HFFc6 (cell line): ENCODE data around the gene CKM. TPM values are rescaled to one million over a fixed set of nuclear protein-coding genes. Genes with fewer than 3 reads are reported as not detected.

Source experiments
- DNase-seq: peaks from one replicate; pipeline ENCODE4 v3.0.0-alpha.2; 2018
- H3K27ac Mint-ChIP-seq: 2 replicates; pipeline ENCODE4 v1.8.0; 2020; ENCODE audit warnings: mild to moderate bottlenecking, mixed read lengths
- H3K27me3 Mint-ChIP-seq: 2 replicates; pipeline ENCODE4 v1.8.0; 2021; ENCODE audit warnings: mild to moderate bottlenecking, moderate library complexity, mixed read lengths; ENCODE audit not compliant: insufficient read depth
- H3K36me3 Mint-ChIP-seq: 2 replicates; pipeline ENCODE4 v1.8.0; 2021; ENCODE audit warnings: low read depth, mixed read lengths
- H3K4me1 Mint-ChIP-seq: 2 replicates; pipeline ENCODE4 v1.8.0; 2020; ENCODE audit warnings: low read depth, mixed read lengths
- H3K4me3 Mint-ChIP-seq: 2 replicates; pipeline ENCODE4 v1.8.0; 2020; ENCODE audit warnings: mild to moderate bottlenecking, moderate library complexity, mixed read lengths
- H3K9me3 Mint-ChIP-seq: 2 replicates; pipeline ENCODE4 v1.8.0; 2020; ENCODE audit warnings: mild to moderate bottlenecking, mixed read lengths
- total RNA-seq, 6 experiments: library from RNA; stranded (reverse); fragmentation: NEBNext Ultra II Directional; extraction: Animal tissue kit (Norgen Biotek cat#: 25700); gene quantifications; 2 replicates in 1 of 6; 3 replicates in 5 of 6; pipeline ENCODE4 v1.2.3, GENCODE V29; 2021
- TF ChIP-seq, protein P1 (sequence below): fragments of 200-600 bp; sonication (generic); IDR thresholded peaks from 2 replicates; pipeline ENCODE4 v1.5.0; 2021; ENCODE audit warnings: antibody characterized with exemption, mild to moderate bottlenecking

Gene CKM
- total RNA-seq, 6 experiments from 2014 or later: not detected

DNA sequence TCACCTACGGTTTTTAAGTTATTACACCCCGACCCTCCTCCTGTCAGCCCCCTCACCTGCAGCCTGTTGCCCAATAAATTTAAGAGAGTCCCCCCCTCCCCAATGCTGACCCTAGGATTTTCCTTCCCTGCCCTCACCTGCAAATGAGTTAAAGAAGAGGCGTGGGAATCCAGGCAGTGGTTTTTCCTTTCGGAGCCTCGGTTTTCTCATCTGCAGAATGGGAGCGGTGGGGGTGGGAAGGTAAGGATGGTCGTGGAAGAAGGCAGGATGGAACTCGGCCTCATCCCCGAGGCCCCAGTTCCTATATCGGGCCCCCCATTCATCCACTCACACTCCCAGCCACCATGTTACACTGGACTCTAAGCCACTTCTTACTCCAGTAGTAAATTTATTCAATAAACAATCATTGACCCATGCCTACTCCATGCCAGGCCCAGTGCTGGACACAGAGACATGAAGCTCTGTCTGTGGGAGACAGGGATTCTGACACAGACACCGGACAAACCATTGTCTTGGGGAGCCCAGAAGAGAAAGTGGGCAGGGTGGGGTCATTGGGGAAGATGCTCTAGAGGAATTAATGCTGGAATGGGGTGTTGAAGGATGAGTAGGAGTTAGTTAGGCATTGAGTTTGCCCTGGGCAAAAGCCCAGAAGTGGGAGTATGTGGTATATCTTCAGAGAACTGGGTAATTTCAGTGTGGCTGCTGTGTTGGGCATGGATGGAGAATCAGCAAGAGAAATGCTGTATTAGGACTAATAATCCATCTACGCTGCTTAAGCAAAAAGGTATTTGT lies 19.2 kb downstream of the CKM start:
- no peak for DNase-seq
- TF ChIP-seq, protein P1, sequence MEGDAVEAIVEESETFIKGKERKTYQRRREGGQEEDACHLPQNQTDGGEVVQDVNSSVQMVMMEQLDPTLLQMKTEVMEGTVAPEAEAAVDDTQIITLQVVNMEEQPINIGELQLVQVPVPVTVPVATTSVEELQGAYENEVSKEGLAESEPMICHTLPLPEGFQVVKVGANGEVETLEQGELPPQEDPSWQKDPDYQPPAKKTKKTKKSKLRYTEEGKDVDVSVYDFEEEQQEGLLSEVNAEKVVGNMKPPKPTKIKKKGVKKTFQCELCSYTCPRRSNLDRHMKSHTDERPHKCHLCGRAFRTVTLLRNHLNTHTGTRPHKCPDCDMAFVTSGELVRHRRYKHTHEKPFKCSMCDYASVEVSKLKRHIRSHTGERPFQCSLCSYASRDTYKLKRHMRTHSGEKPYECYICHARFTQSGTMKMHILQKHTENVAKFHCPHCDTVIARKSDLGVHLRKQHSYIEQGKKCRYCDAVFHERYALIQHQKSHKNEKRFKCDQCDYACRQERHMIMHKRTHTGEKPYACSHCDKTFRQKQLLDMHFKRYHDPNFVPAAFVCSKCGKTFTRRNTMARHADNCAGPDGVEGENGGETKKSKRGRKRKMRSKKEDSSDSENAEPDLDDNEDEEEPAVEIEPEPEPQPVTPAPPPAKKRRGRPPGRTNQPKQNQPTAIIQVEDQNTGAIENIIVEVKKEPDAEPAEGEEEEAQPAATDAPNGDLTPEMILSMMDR: no peak
- Mint-ChIP-seq H3K36me3 (peaks cover 29% of the 10 kb centered on the region), H3K27me3 (peaks cover 9% of the 10 kb centered on the region), H3K9me3 (peaks cover 4% of the 10 kb centered on the region; the same call in 1 of the 2 replicates), H3K27ac (no peak overlapping the region), H3K4me1 (peaks cover 10% of the 10 kb centered on the region), H3K4me3 (no peak overlapping the region)

DNA sequence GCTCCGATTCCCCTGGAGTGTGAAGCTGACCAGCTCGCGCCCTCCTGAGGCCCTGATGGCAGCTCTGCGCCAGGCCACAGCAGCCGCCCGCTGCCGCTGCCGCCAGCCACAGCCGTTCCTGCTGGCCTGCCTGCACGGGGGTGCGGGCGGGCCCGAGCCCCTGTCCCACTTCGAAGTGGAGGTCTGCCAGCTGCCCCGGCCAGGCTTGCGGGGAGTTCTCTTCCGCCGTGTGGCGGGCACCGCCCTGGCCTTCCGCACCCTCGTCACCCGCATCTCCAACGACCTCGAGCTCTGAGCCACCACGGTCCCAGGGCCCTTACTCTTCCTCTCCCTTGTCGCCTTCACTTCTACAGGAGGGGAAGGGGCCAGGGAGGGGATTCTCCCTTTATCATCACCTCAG lies 20.3 kb downstream of the CKM start:
- DNase-seq: no peak
- H3K9me3 Mint-ChIP-seq: peaks cover 4% of the 10 kb centered on the region; the same call in 1 of the 2 replicates
- TF ChIP-seq, protein P1: no peak
- no peak overlapping the region for H3K27ac Mint-ChIP-seq
- peaks cover 9% of the 10 kb centered on the region for H3K27me3 Mint-ChIP-seq
- H3K36me3 Mint-ChIP-seq: peaks cover 34% of the 10 kb centered on the region
- H3K4me1 Mint-ChIP-seq: peaks cover 10% of the 10 kb centered on the region
- H3K4me3 Mint-ChIP-seq: no peak overlapping the region

DNA sequence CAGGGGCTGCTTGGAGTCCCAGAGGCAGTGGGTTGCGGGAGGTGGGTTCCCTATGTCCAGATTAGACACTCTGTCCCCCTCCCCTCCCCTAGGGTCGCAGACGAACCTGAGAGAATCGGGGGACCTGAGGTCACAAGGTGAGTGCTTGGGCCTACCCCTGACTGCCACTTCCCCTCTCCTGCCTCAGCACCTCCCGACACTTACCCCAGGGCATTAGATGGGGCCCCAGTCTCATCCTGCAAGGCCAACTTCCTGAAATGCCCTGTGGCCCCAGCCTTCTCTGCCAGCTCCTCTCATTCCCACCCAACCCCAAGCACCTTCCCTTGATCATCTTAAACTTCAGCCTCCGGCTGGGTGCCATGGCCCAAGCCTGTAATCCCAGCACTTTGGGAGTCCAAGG lies 23.0 kb downstream of the CKM start:
- Mint-ChIP-seq H3K4me3 (no peak overlapping the region), H3K27ac (no peak overlapping the region), H3K9me3 (peaks cover 4% of the 10 kb centered on the region; the same call in 1 of the 2 replicates), H3K4me1 (no peaks in the 10 kb centered on the region), H3K27me3 (peaks cover 1% of the 10 kb centered on the region), H3K36me3 (peaks cover 41% of the 10 kb centered on the region)
- TF ChIP-seq, protein P1: no peak
- DNase-seq: no peak

DNA sequence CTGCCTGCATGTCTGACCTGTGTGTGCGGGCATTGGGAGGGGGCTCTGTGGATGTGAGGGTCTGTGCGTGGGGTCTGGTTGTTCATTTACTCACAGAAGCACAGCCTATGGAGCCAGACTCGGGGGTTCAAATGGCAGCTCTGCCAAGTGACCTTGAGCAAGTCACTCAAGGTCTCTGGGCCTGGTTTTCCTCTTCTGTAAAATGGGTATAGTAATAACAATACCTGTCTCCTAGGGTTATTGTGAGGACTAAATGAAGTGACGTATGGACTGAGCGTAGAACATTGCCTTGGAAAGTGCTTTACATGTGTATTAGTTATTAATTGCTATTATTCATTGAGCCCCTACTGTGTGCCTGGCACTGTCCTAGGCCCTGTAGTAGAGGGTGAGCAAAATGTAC lies 24.4 kb downstream of the CKM start:
- peaks cover 1% of the 10 kb centered on the region for H3K27me3 Mint-ChIP-seq
- TF ChIP-seq, protein P1: no peak
- no peaks in the 10 kb centered on the region for H3K9me3 Mint-ChIP-seq
- no peak overlapping the region for H3K4me3 Mint-ChIP-seq
- H3K27ac Mint-ChIP-seq: no peak overlapping the region
- no peaks in the 10 kb centered on the region for H3K4me1 Mint-ChIP-seq
- H3K36me3 Mint-ChIP-seq: peaks cover 40% of the 10 kb centered on the region
- no peak for DNase-seq

DNA sequence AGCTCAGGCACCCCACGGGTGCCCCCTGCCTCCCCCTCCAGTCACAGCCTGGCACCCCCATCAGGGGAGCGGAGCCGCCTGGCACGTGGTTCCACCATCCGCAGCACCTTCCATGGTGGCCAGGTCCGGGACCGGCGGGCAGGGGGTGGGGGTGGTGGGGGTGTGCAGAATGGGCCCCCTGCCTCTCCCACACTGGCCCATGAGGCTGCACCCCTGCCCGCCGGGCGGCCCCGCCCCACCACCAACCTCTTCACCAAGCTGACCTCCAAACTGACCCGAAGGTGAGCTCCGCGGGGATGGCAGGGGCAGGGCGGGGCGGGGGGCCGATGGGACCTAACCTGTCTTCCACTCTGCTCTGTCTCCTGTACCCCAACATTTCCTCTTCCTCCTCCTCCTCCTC lies 25.0 kb downstream of the CKM start:
- H3K27ac Mint-ChIP-seq: no peak overlapping the region
- DNase-seq: no peak
- TF ChIP-seq, protein P1: no peak
- peaks cover 43% of the 10 kb centered on the region for H3K36me3 Mint-ChIP-seq
- no peaks in the 10 kb centered on the region for H3K4me1 Mint-ChIP-seq
- peaks cover 2% of the 10 kb centered on the region for H3K9me3 Mint-ChIP-seq
- H3K4me3 Mint-ChIP-seq: no peak overlapping the region
- H3K27me3 Mint-ChIP-seq: peaks cover 1% of the 10 kb centered on the region
